ENCODE measurements around the gene TTC38.

DNA sequence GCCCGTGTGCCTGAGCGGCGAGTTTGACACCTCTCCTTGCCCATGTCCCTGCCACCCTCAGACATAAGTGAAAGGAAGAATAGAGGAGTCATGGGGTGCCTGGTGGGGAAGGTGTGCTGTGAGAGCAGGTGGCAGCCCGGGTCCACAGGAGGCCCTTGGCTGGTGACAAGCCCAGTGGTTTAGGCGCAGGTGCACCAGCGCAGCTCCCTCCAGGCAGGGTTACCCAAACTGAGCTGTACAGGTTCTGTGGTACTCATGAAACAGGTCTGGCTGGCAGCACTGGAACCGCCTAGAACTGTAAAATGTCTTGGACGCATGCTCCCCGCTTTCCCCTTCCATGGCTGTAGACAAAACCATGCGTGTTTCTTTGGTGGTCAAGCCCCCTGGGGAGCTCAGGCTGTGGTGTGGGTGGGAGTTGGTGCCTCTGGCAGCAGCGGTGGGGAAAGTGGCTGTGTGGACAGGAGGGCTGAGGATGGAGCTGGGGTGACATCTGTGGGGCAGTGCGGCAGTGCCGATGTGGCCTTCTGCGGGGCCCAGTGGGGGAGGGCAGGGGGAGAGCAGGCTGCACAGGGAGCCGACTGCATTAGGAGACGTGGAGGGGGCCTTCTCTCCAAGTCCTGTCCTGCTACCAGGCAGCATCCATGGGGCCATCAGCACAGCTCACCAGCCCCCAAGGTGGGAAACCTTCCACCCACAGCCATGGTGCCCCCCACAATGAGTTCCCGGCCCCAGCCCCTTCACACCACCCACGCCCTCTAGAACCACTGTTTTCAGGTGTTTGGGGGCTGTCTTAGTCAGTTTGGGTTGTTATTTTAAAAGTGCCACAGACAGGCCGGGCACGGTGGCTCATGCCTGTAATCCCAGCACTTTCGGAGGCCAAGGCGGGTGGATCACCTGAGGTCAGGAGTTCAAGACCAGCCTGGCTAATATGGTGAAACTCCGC, 23.3 kb downstream of the TTC38 start:
- TF ChIP-seq, protein P1, sequence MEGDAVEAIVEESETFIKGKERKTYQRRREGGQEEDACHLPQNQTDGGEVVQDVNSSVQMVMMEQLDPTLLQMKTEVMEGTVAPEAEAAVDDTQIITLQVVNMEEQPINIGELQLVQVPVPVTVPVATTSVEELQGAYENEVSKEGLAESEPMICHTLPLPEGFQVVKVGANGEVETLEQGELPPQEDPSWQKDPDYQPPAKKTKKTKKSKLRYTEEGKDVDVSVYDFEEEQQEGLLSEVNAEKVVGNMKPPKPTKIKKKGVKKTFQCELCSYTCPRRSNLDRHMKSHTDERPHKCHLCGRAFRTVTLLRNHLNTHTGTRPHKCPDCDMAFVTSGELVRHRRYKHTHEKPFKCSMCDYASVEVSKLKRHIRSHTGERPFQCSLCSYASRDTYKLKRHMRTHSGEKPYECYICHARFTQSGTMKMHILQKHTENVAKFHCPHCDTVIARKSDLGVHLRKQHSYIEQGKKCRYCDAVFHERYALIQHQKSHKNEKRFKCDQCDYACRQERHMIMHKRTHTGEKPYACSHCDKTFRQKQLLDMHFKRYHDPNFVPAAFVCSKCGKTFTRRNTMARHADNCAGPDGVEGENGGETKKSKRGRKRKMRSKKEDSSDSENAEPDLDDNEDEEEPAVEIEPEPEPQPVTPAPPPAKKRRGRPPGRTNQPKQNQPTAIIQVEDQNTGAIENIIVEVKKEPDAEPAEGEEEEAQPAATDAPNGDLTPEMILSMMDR (IDR thresholded peaks at IDR 0.05; ENCODE audit: low read depth, low read length, poor library complexity, severe bottlenecking) = no peak
- no peak for TF ChIP-seq EZH2phosphoT487 (IDR thresholded peaks at IDR 0.05; ENCODE audit: borderline replicate concordance, low read length)
